OCI-LY1 (cell line): ENCODE measurements around the gene RBP4.

Experiments
- CTCF ChIP-seq: fragments of 200-600 bp; sonication (generic), shearing (Covaris generic); IDR thresholded peaks from 2 replicates; pipeline ENCODE4 v1.5.1; 2017; ENCODE audit warnings: mild to moderate bottlenecking, antibody characterized with exemption, low read length, moderate library complexity, mixed read lengths
- EZH2 ChIP-seq: fragments of 200-600 bp; sonication (generic), shearing (Covaris generic); IDR thresholded peaks from 2 replicates; pipeline ENCODE4 v1.8.0; 2017; ENCODE audit warnings: borderline replicate concordance, mixed run types, mild to moderate bottlenecking, antibody characterized with exemption, low read length, moderate library complexity, mixed read lengths

- TF ChIP-seq CTCF (no peak), EZH2 (no peak)
These were observed 6.5 kb downstream of the RBP4 start for GRCh38 chr10:93594518-93594917.
